ENCODE data around the gene IRAK3.
"Not testable (repeated sequence)": the region's sequence is repeated elsewhere in the genome, so short reads cannot be mapped to it uniquely, and the experiment has no call there.

Gene IRAK3

GRCh38 chr12:66206141-66206540 is 17.1 kb downstream of the IRAK3 start:
- DNase-seq (ENCODE audit: low read depth in 4 of 4, low spot score in 1 of 4), result no peak

- DNase-seq (ENCODE audit: low read depth in 4 of 4, low spot score in 1 of 4), result no peak
Measured at GRCh38 chr12:66210840-66211239, 21.8 kb downstream of the IRAK3 start.

GRCh38 chr12:66211573-66211972 is 22.6 kb downstream of the IRAK3 start:
- DNase-seq (ENCODE audit: low read depth in 4 of 4, low spot score in 1 of 4), result not testable (repeated sequence)

GRCh38 chr12:66213011-66213410 is 24.0 kb downstream of the IRAK3 start:
- not testable (repeated sequence) for DNase-seq (ENCODE audit: low read depth in 4 of 4, low spot score in 1 of 4)

DNA sequence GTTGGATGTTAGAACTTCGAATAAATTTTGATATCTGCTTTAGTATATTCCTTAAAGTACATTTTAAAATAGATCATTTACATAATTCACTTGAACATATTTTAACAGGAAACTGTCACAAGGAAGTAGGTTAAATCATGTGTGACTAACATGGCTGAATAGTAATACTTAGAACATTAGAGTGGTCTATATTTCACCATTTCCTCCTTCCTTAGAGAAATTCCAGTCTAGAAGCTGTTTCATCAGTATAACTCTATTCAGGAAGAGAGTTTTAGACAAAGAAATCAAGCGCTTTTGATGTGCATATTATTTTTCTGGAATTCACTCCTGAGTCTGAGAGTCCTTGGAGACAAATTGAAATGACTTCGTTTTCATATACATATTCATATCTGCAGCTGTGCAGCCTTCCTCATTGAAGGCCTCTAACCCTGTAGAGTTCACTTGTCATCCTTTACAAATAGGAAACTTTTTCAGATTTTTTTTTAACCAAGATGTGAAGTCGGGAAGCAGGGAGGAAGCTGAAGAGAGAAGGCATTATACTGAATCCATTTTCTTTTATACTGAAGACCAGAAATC is 28.4 kb downstream of the IRAK3 start:
- DNase-seq (ENCODE audit: low read depth in 4 of 4, low spot score in 1 of 4), result no peak

- no peak for DNase-seq (ENCODE audit: low read depth in 4 of 4, low spot score in 1 of 4)
Measured at GRCh38 chr12:66228462-66228861, 39.4 kb downstream of the IRAK3 start.

DNA sequence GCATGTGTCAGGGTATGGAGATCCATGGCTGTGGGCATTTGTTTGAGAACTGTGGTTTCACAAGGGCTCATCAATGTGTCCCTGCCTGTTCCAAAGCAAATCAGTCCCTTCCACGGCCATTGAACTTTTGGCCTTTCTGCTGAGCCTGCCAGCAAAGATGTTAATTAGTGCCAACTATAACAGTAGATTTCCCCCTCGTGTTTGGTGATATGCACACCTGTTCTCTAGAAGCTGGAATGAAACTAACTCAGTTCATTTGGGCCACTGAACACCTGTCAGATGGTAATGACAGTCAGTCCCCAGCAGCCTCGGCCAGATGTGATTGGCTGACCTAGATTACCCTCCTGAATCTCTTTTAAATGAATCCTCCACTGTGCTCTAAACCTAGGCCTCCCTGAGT is 43.2 kb downstream of the IRAK3 start:
- no peak for DNase-seq (ENCODE audit: low read depth in 4 of 4, low spot score in 1 of 4)

DNA sequence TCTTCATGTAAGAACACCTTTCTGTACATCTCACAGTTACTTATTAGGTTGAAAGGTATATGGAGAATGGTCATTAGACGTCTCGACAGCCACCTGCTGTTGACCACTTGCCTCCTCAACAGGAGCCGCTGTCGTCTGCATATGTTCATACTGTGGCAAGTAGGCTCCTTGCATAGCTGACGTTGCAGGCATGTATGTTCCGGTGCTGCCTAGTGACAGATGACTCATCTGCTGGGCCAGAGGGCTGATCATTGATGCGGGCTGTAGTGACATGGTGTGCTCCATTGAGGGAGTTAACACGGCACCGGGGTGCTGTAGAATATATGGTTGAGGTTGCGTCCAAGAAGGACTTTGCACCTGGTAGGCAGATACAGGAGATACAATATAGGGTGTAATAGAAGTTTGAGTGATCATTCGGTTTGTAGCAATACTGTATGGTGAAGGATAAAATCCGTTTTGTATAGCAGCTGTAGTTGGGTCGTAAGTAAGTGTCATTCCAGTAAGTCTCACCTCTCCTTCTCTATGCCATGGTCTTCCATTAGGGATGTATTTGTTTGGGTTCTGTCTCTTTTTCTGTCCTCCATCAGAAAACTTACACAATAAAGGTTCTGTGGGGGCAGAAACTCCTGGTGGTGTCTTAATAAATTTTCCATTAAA is 45.2 kb downstream of the IRAK3 start:
- DNase-seq (ENCODE audit: low read depth in 4 of 4, low spot score in 1 of 4), result not testable (repeated sequence)

GRCh38 chr12:66234773-66235625 is 46.0 kb downstream of the IRAK3 start:
- peak in 1 of 4 experiments; percentile 13 for DNase-seq (ENCODE audit: low read depth in 4 of 4, low spot score in 1 of 4)

- no peak for DNase-seq (ENCODE audit: low read depth in 4 of 4, low spot score in 1 of 4)
Measured at GRCh38 chr12:66235626-66236281, 46.7 kb downstream of the IRAK3 start.

DNA sequence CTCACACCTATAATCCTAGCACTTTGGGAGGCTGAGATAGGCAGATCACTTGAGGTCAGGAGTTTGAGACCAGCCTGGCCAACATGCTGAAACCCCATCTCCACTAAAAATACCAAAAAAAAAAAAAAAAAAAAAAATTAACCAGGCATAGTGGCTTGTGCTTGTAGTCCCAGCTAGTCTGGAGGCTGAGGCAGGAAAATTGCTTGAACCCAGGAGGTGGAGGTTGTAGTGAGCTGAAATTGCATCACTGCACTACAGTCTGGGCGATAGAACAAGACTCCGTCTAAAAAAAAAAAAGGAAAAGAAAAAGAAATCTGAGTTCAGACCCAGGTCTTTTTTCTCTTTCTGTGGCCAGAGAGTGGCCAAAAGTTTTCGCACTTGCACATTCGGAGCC is 47.3 kb downstream of the IRAK3 start:
- not testable (repeated sequence) for DNase-seq (ENCODE audit: low read depth in 4 of 4, low spot score in 1 of 4)

DNA sequence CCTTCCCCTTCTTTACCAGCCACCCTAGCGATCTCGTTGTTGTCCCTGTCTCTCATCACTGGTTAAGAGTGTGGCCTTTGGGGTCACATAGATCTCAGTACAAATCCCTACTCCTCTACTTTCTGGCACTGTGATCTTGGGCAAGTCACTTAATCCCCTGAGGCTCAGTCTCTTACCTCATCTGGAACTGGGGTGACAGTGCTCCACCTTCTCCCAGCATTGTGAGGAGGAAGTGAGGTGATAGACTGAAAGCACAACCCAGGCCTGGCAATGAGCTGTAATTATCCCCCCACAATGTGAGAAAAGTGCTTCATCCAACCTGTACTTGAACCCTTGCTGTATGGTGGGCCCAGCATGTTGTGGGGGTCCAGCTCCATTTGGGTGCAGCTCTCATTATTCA is 48.0 kb downstream of the IRAK3 start:
- no peak for DNase-seq (ENCODE audit: low read depth in 4 of 4, low spot score in 1 of 4)

- DNase-seq (ENCODE audit: low read depth in 4 of 4, low spot score in 1 of 4), result no peak
Measured at GRCh38 chr12:66237505-66238175, 48.6 kb downstream of the IRAK3 start.

GRCh38 chr12:66239295-66239694 is 50.3 kb downstream of the IRAK3 start:
- no peak for DNase-seq (ENCODE audit: low read depth in 4 of 4, low spot score in 1 of 4)

DNA sequence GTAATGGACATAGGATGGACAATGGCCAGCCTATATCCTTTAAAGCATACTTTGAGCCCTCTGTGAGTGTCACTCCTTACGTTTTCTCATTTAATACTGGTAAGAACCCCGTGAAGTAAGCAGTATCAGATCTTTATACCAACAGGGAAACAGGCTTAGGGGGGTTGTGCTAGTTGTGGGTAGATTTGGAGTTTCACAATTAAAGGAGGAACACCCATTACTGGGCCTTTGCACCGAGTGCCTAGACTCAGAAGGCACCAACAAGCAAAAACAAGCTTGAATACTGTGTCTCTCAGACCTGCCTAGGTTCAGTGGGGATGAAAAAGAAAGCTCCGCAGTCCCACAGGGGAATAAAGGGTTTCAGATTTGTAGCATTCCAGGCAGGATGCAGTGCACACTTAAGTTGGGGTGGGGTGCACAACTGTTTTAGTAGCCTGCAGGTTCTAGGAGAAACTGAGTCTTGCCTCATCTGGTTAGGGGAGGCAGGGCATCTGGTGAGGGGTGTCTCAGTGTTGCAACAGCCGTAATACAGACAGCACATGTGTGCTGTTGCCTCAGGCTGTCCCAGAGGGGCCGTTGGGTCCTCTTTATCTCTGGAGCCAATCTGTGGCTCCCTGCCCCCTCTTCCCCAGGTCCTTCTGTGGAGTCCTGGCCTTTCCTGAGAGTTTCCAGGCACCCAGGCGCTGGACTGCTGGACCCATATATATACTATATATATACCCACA is 51.2 kb downstream of the IRAK3 start:
- DNase-seq (ENCODE audit: low read depth in 4 of 4, low spot score in 1 of 4), result no peak

DNA sequence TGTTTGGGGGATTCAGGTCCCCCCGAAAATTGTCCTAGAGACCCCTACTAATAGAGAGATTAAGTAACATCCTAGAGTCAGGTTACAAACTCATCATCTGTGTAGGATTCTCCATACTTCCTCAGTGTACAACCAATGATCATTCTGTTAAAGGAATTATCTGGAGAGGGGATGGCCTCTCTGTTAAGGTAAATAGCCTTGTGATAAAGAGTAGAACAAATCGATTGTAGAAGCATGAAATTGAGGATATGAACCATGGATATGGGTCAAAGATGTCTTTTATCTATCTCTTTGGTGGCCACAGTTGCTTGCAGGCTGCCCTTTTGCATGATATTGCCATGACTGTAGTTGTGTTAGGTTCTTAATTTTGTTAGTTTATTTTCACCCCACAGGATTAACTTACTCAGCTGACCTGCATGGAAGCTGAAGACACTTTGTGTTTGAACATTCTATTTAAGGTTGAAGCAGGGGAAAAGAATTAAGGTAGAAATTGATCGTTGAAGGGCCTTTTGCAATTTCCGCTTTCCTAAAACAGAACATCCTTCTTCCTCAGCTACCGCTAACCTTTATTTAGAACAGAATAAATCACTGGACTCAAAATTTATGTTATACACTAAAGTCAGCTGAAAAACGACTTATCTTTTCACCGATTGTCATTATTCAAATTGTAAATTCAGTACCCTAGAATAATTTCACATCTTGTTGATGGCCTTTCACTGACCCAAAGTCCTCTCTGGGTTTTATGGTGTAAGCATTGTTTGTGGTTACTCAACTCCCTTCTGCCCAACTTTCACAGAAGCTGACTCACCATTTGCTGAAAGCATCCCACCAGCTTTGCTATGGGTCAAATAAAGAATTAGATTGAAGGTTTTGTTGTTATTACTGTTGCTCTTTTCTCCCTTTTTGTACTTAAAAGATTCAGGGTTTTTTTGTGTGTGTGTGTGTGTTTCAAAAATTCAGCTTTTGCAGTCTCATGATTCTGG is 52.3 kb downstream of the IRAK3 start:
- no peak for DNase-seq (ENCODE audit: low read depth in 4 of 4, low spot score in 1 of 4)

GRCh38 chr12:66242311-66242710 is 53.3 kb downstream of the IRAK3 start:
- DNase-seq (ENCODE audit: low read depth in 4 of 4, low spot score in 1 of 4), result no peak

DNA sequence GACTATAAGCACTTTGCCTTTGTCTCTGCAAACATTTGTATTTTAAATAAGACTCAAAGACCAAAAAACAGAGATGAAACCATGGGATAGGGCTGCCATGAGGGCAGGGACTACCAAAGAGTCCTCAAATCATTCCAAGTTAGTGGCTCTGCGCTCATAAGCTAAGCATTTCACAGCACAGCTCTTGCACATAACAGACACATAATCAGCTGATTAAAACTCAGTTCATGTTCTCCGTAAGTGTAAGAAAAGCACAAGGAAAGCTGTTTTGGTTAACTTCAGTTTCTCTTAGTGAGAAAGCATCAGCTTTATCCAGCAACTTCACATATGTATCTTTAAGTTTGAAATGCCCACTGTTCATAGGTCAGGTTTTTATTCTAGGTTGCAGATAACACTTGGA is 54.9 kb downstream of the IRAK3 start:
- DNase-seq (ENCODE audit: low read depth in 4 of 4, low spot score in 1 of 4), result no peak

DNA sequence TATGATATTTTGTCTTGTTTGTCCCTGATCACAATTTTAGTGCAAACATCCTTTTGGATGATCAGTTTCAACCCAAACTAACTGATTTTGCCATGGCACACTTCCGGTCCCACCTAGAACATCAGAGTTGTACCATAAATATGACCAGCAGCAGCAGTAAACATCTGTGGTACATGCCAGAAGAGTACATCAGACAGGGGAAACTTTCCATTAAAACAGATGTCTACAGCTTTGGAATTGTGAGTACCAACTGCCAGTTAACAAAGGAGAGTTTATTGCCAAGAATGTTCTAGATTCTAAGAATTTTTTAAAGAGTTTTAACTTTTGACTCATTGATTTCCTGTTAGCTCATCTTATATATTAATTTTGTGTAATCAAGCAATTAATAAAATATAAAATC is 55.4 kb downstream of the IRAK3 start:
- no peak for DNase-seq (ENCODE audit: low read depth in 4 of 4, low spot score in 1 of 4)

All from stimulated activated CD4-positive, alpha-beta T cell treated with anti-CD3 and anti-CD28 coated beads, Interleukin-1b, Interleukin-23, amount 100 ng/mL, for 24 hours (primary cell).